GM23248 (cell line): ENCODE data around the gene LMO1. TPM values are rescaled to one million over a fixed set of nuclear protein-coding genes. Genes with fewer than 3 reads are reported as not detected.

Source experiments
- DNase-seq: peaks from one replicate; pipeline ENCODE4 v3.0.0-alpha.2; 2015
- H2AFZ ChIP-seq: fragments of 200-600 bp; sonication (generic); 2 replicates; pipeline ENCODE4 v1.6.1; 2016; ENCODE audit warnings: antibody characterized with exemption
- H3F3A ChIP-seq: fragments of 200-600 bp; sonication (generic); 2 replicates; pipeline ENCODE4 v1.6.1; 2016; ENCODE audit warnings: mild to moderate bottlenecking, antibody characterized with exemption, mixed run types; ENCODE audit not compliant: insufficient read depth
- H3K27ac ChIP-seq: fragments of 200-600 bp; sonication (generic); 2 replicates; pipeline ENCODE4 v1.5.1; 2016; ENCODE audit warnings: mild to moderate bottlenecking
- H3K27me3 ChIP-seq: fragments of 200-600 bp; sonication (generic); replicated peaks from 2 replicates; pipeline ENCODE4 v1.6.1; 2016; ENCODE audit warnings: mild to moderate bottlenecking; ENCODE audit not compliant: insufficient read depth
- H3K36me3 ChIP-seq: fragments of 200-600 bp; sonication (generic); 2 replicates; pipeline ENCODE4 v1.6.1; 2016; ENCODE audit warnings: low read depth, mild to moderate bottlenecking
- H3K4me1 ChIP-seq: fragments of 200-600 bp; sonication (generic); 2 replicates; pipeline ENCODE4 v1.6.1; 2016; ENCODE audit warnings: mild to moderate bottlenecking; ENCODE audit not compliant: insufficient read depth
- H3K4me2 ChIP-seq: fragments of 200-600 bp; sonication (generic); one replicate; pipeline ENCODE4 v1.6.1; 2016; ENCODE audit warnings: mild to moderate bottlenecking; ENCODE audit not compliant: unreplicated experiment
- H3K4me3 ChIP-seq: fragments of 200-600 bp; sonication (generic); 2 replicates; pipeline ENCODE4 v1.5.1; 2016; ENCODE audit warnings: mild to moderate bottlenecking
- H3K79me2 ChIP-seq: fragments of 200-600 bp; sonication (generic); 2 replicates; pipeline ENCODE4 v1.6.1; 2016; ENCODE audit warnings: mild to moderate bottlenecking; ENCODE audit not compliant: insufficient read depth
- H3K9ac ChIP-seq: fragments of 200-600 bp; sonication (generic); 2 replicates; pipeline ENCODE4 v1.6.1; 2016; ENCODE audit warnings: mild to moderate bottlenecking
- H3K9me2 ChIP-seq: fragments of 200-600 bp; sonication (generic); 2 replicates; pipeline ENCODE4 v1.6.1; 2016; ENCODE audit warnings: mixed run types, mild to moderate bottlenecking, moderate library complexity; ENCODE audit not compliant: insufficient read depth
- H3K9me3 ChIP-seq: fragments of 200-600 bp; sonication (generic); one replicate; pipeline ENCODE4 v1.6.1; 2017; ENCODE audit warnings: low read depth
- H4K20me1 ChIP-seq: fragments of 200-600 bp; sonication (generic); 2 replicates; pipeline ENCODE4 v1.6.0; 2016; ENCODE audit not compliant: insufficient read depth
- EZH2 ChIP-seq: fragments of 200-600 bp; sonication (generic); IDR thresholded peaks from 2 replicates; pipeline ENCODE4 v1.6.1; 2018; ENCODE audit warnings: antibody characterized with exemption, mild to moderate bottlenecking; ENCODE audit not compliant: insufficient read depth, poor library complexity, severe bottlenecking
- EZH2phosphoT487 ChIP-seq: fragments of 200-600 bp; sonication (generic); IDR thresholded peaks from 2 replicates; pipeline ENCODE4 v1.6.1; 2018; ENCODE audit warnings: antibody characterized with exemption, moderate library complexity, mild to moderate bottlenecking, low read depth; ENCODE audit not compliant: insufficient read depth
- WGBS, 2 experiments: methylation state at CpG; one replicate each; pipeline ENCODE4 v1.1.6; 2015 to 2017; ENCODE audit warnings: low lambda C conversion rate in 2 of 2, low coverage in 1 of 2; ENCODE audit errors: missing lambda C conversion rate in 2 of 2; 5-methylcytosine and 5-hydroxymethylcytosine counted together
- in situ Hi-C: fragments of 300-500 bp; cut with MboI; formaldehyde crosslinking; loops from 2 replicates; pipeline ENCODE4 v1.15.0; 2020
- polyA plus RNA-seq: library from polyadenylated mRNA; unstranded; fragments of >200 nt; fragmentation: Nextera tagmentation; extraction: Ambion mirVana; gene quantifications from 2 replicates; pipeline ENCODE4 v1.2.1, GENCODE V29; 2016
- total RNA-seq: library from RNA; depleted of rRNA; stranded (reverse); fragments of >200 nt; shearing (Covaris generic); gene quantifications from 2 replicates; pipeline ENCODE4 v1.2.3, GENCODE V29; 2014; rRNA removed

The LMO1 gene
- total and polyA plus RNA-seq, 2 experiments from 2014 or later, result not detected

- Histone ChIP-seq H3K9me2 (no peaks in the 10 kb centered on the region), H4K20me1 (no peaks in the 10 kb centered on the region), H3K9ac (no peak overlapping the region), H3K36me3 (no peaks in the 10 kb centered on the region), H3K4me2 (no peak overlapping the region), H3K4me3 (no peak overlapping the region), H3K4me1 (no peaks in the 10 kb centered on the region), H3K27ac (no peak overlapping the region), H3K9me3 (no peaks in the 10 kb centered on the region), H3F3A (no peaks in the 10 kb centered on the region), H3K27me3 (peaks cover 15% of the 10 kb centered on the region; the same call in 1 of the 2 replicates), H2AFZ (no peak overlapping the region), H3K79me2 (no peaks in the 10 kb centered on the region)
- no peak for DNase-seq
- in situ Hi-C loops, result no loop called here
- TF ChIP-seq EZH2phosphoT487 (no peak), EZH2 (no peak)
- WGBS, 2 experiments, result 39 to 48% methylated on average over 4 of the region's 4 CpGs
Measured at GRCh38 chr11:8180469-8180868, 83.2 kb downstream of the LMO1 start.

GRCh38 chr11:8178297-8178696 lies 85.4 kb downstream of the LMO1 start:
- H3K9me3 ChIP-seq, result no peaks in the 10 kb centered on the region
- peaks cover 15% of the 10 kb centered on the region; the same call in 1 of the 2 replicates for H3K27me3 ChIP-seq
- no peaks in the 10 kb centered on the region for H3F3A ChIP-seq
- H3K4me1 ChIP-seq, result no peaks in the 10 kb centered on the region
- H4K20me1 ChIP-seq, result no peaks in the 10 kb centered on the region
- no peak overlapping the region for H3K9ac ChIP-seq
- in situ Hi-C loops, result no loop called here
- TF ChIP-seq EZH2phosphoT487 (no peak), EZH2 (no peak)
- no peaks in the 10 kb centered on the region for H3K36me3 ChIP-seq
- no peak overlapping the region for H3K4me2 ChIP-seq
- H2AFZ ChIP-seq, result no peak overlapping the region
- 10 to 25% methylated on average over 1 of the region's 1 CpG for WGBS, 2 experiments
- no peaks in the 10 kb centered on the region for H3K79me2 ChIP-seq
- no peak for DNase-seq
- no peak overlapping the region for H3K27ac ChIP-seq
- H3K4me3 ChIP-seq, result no peak overlapping the region
- H3K9me2 ChIP-seq, result no peaks in the 10 kb centered on the region

- H3K36me3 ChIP-seq, result no peaks in the 10 kb centered on the region
- TF ChIP-seq EZH2 (no peak), EZH2phosphoT487 (no peak)
- peaks cover 15% of the 10 kb centered on the region; the same call in 1 of the 2 replicates for H3K27me3 ChIP-seq
- no peak overlapping the region for H2AFZ ChIP-seq
- no peaks in the 10 kb centered on the region for H3K9me2 ChIP-seq
- WGBS, 2 experiments, result 10 to 17% methylated on average over 5 of the region's 5 CpGs
- no peak overlapping the region for H3K4me2 ChIP-seq
- no peak overlapping the region for H3K9ac ChIP-seq
- DNase-seq, result no peak
- H3K4me3 ChIP-seq, result no peak overlapping the region
- in situ Hi-C loops, result no loop called here
- H3K9me3 ChIP-seq, result no peaks in the 10 kb centered on the region
- H3K4me1 ChIP-seq, result no peaks in the 10 kb centered on the region
- H3K79me2 ChIP-seq, result no peaks in the 10 kb centered on the region
- no peaks in the 10 kb centered on the region for H3F3A ChIP-seq
- no peak overlapping the region for H3K27ac ChIP-seq
- H4K20me1 ChIP-seq, result no peaks in the 10 kb centered on the region
Measured at GRCh38 chr11:8177136-8177535, 86.5 kb downstream of the LMO1 start.

Other genes starting within 250 kb of the LMO1 start
- 12.3 and 12.9 TPM in 2 replicates for gene TUB, start 182.7 kb downstream of the LMO1 start, total RNA-seq
- 3.3 and 3.8 TPM in 2 replicates for gene TUB, start 182.7 kb downstream of the LMO1 start, polyA plus RNA-seq
- gene RIC3, start 94.9 kb downstream of the LMO1 start, total RNA-seq, result not detected in 2 replicates
- gene RIC3, start 94.9 kb downstream of the LMO1 start, polyA plus RNA-seq, result 0.06 and 0.11 TPM in 2 replicates